Measurements from ENCODE around the gene MXD4. TPM values are rescaled to one million over a fixed set of nuclear protein-coding genes. Genes with fewer than 3 reads are reported as not detected.

MXD4 gene
- polyA plus RNA-seq, 1 experiment, result 58.3 TPM

DNA sequence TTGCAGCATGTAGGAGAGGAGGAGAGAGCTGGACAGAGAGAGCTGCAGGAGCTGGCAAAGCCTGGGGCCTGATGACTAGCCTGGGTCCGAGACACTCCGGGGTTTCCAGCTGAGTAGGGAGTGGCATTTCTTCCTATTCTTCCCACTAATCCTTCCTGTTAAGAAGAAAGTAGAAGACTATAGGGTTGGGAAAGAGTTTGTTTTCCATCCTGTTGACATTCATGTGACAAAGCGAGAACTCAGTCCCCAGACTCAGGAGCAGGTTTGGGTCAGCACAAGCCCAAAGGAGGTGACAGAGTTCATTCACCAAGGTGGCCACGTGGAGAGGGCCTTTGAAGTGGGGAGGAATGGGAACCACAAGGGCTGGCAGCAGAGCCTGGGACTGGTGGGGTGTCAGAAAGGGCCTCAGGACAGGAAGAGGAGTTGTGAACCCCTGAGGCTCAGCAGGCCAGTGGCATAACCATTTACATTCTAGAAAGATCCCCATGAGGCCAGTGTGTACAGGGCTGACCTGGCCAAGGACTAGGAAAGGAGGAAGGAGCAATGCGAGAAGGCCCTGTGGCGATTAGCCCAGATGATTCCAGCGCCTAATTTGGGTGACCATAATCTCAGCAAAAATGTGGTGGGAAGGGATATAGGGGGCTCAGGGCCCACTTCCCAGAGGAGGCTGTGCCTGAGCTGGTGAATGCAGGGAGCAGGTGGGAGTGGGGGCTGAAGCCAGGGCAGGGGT, 16.7 kb downstream of the MXD4 start:
- Histone ChIP-seq H3K36me3 (ENCODE audit: control insufficient read depth, insufficient read depth, low read length) (peaks cover 11% of the 10 kb centered on the region), H3K4me3 (ENCODE audit: low read depth, low read length) (no peak overlapping the region), H3K27me3 (ENCODE audit: control insufficient read depth, insufficient read depth, low read length) (no peaks in the 10 kb centered on the region)
- no peak for DNase-seq (ENCODE audit: low read depth)
- TF ChIP-seq, protein P1, sequence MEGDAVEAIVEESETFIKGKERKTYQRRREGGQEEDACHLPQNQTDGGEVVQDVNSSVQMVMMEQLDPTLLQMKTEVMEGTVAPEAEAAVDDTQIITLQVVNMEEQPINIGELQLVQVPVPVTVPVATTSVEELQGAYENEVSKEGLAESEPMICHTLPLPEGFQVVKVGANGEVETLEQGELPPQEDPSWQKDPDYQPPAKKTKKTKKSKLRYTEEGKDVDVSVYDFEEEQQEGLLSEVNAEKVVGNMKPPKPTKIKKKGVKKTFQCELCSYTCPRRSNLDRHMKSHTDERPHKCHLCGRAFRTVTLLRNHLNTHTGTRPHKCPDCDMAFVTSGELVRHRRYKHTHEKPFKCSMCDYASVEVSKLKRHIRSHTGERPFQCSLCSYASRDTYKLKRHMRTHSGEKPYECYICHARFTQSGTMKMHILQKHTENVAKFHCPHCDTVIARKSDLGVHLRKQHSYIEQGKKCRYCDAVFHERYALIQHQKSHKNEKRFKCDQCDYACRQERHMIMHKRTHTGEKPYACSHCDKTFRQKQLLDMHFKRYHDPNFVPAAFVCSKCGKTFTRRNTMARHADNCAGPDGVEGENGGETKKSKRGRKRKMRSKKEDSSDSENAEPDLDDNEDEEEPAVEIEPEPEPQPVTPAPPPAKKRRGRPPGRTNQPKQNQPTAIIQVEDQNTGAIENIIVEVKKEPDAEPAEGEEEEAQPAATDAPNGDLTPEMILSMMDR (IDR thresholded peaks at IDR 0.05; ENCODE audit: insufficient read depth, low read depth, low read length), result no peak
- ChIA-PET CTCF (interaction anchor here (1.6 kb wide), 1 partner anchor 197 kb away, joined by 3 read pairs; no protein-coding TSS in a partner anchor), POLR2A (interaction anchor here (0.6 kb wide), 1 partner anchor 7 kb away, joined by 19 read pairs; no protein-coding TSS in a partner anchor)

DNA sequence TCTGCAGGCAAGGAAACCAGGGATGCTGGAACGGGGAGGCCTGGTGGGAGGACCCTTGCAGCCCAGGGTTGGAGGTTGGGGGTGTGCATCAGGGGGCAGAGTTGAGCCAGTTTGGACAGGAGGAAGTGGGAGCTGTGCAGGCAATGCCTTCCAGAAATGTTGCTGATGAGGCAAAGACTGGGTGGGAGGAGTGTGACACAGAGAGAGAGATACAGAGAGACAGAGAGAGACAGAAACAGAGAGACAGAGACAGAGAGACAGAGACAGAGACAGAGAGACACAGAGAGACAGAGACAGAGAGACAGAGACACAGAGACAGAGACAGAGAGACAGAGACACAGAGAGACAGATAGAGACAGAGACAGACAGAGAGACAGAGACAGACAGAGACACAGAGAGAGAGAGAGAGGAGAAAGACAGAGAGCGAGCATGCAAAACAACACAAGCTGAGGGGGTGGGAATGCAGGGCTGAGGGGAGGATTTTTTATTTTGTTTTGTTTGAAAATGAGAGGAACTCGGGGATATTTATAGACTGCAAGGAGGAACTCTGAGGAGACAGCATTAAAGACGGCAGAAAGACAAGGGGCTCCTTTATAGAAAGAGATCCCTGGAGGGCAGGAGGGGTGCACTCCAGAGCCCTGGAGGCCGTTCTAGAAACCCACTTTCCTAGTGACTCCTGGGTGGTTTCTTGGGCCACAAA, 18.1 kb downstream of the MXD4 start:
- Histone ChIP-seq H3K27me3 (ENCODE audit: control insufficient read depth, insufficient read depth, low read length) (no peaks in the 10 kb centered on the region), H3K4me3 (ENCODE audit: low read depth, low read length) (no peak overlapping the region), H3K36me3 (ENCODE audit: control insufficient read depth, insufficient read depth, low read length) (peaks cover 3% of the 10 kb centered on the region)
- TF ChIP-seq, protein P1 (IDR thresholded peaks at IDR 0.05; ENCODE audit: insufficient read depth, low read depth, low read length), result peak; percentile 33
- ChIA-PET POLR2A (no interaction called here), CTCF (interaction anchor here (0.6 to 1.6 kb wide), 3 partner anchors 117 to 225 kb away, joined by 3 to 4 read pairs (median 3); partner anchors contain the start of gene RNF4)
- no peak for DNase-seq (ENCODE audit: low read depth)

DNA sequence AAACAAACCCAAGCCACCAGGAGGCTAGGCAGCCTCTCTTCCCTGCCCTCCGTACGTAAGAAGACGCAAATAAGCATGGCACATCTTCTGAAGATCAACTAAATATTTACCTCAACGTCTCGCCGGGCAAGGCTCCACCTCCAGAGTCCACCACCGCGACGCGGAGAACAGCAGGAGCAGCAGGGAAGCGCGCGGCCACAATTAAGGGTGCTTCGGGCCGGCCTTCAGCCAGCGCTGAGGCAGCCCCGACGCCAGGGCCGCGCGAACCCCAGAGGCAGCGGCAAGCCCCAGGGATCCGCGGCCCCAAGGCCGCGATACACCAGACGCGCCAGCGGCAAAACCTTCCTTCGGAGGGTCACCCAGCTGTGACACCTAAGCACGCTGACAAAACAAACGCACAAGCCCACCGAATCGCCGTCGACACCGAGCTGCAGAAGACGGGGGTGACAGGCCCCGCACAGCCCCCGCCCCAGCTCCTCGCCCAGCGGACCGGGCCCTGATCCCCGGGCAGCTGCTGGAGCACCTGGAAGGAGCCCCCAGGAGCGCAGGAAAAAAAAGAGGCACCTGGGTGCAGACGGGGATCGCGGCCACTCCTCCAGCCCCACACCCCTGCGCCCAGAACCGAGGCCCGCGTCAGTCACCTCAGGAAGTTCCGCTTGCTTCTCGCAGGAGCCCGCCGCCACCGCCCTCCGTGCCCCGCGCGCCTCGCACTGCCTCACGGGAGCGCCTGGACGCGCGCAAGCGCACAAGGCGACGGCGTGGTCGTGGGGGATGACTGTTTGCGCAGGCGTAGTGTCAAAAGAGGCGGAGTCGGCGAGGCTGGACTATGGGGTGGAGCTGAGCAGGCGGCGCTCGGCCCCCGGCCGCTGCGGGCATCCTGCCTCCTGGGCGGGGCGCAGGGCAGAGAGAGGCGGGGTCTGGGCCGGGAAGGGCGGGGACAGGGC, 20.2 kb downstream of the MXD4 start, which contains the start of the genes HAUS3 and POLN:
Gene HAUS3 (minus strand): TSS at position 712 of the 944 bp plus-strand sequence. CDS start 1,175 bp downstream, outside the sequence.
Gene POLN (minus strand): TSS at position 712 of the 944 bp plus-strand sequence. CDS start 12,890 bp downstream, outside the sequence.
- peak within 1 kb of the TSS; percentile 84 for H3K4me3 ChIP-seq (ENCODE audit: low read depth, low read length)
- TF ChIP-seq, protein P1 (IDR thresholded peaks at IDR 0.05; ENCODE audit: insufficient read depth, low read depth, low read length), result no peak
- DNase-seq (ENCODE audit: low read depth), result peak; percentile 73
- H3K27me3 ChIP-seq (ENCODE audit: control insufficient read depth, insufficient read depth, low read length), result no peaks in the 10 kb centered on the region
- POLR2A ChIA-PET, result interaction anchor here (0.6 to 1.8 kb wide), 3 partner anchors 9 to 601 kb away, joined by 5 to 7 read pairs (median 6); no protein-coding TSS in a partner anchor
- H3K36me3 ChIP-seq (ENCODE audit: control insufficient read depth, insufficient read depth, low read length), result peaks cover 2% of the 10 kb centered on the region; the same call in 1 of the 2 replicates
- CTCF ChIA-PET, result interaction anchor here (0.9 to 3.2 kb wide), 5 partner anchors 10 to 200 kb away, joined by 3 to 19 read pairs (median 4); no protein-coding TSS in a partner anchor

DNA sequence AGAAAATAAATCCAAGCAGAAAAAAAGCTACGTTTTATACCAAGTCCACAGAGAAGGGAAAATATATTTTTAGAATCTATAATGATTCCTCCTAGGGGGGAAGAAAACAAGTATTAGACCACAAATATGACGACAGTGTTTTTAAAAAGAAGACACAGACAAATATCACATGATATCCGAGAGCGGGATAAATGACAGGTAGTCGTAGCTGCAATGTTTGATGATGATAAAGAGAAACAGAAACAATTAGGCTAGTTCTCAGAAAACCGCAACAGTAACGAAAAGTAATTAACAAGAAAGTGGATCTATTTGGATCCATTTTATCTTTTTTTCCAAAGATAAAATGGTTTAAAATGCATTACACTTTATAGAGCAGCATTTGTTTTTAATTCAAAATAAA, 20.9 kb downstream of the MXD4 start:
- POLR2A ChIA-PET, result interaction anchor here (1.8 kb wide), 1 partner anchor 21 kb away, joined by 5 read pairs; no protein-coding TSS in a partner anchor
- DNase-seq (ENCODE audit: low read depth), result no peak
- peak overlapping the region; percentile 84 for H3K4me3 ChIP-seq (ENCODE audit: low read depth, low read length)
- peaks cover 2% of the 10 kb centered on the region; the same call in 1 of the 2 replicates for H3K36me3 ChIP-seq (ENCODE audit: control insufficient read depth, insufficient read depth, low read length)
- no peaks in the 10 kb centered on the region for H3K27me3 ChIP-seq (ENCODE audit: control insufficient read depth, insufficient read depth, low read length)
- CTCF ChIA-PET, result interaction anchor here (0.9 to 3.2 kb wide), 3 partner anchors 14 to 201 kb away, joined by 3 to 19 read pairs (median 4); no protein-coding TSS in a partner anchor
- TF ChIP-seq, protein P1 (IDR thresholded peaks at IDR 0.05; ENCODE audit: insufficient read depth, low read depth, low read length), result no peak

All from BJ (cell line).